Choroid plexus epithelial cell (primary cell): Measurements from ENCODE around the gene SIX2.

ENCODE experiments used
- DNase-seq: peaks from one replicate; pipeline ENCODE4 v3.0.0-alpha.2; 2010; ENCODE audit warnings: low read depth
- H3K4me3 ChIP-seq: 2 replicates; pipeline ENCODE4 v1.5.1; 2011; ENCODE audit warnings: low read depth, mild to moderate bottlenecking, control low read depth, low read length, moderate library complexity
- TF ChIP-seq, protein P1 (sequence below): conservative IDR thresholded peaks from 2 replicates; pipeline ENCODE4 v1.5.1; 2011; ENCODE audit warnings: low read depth, mild to moderate bottlenecking, control low read depth, inconsistent platforms, low read length, moderate library complexity

Gene SIX2

DNA sequence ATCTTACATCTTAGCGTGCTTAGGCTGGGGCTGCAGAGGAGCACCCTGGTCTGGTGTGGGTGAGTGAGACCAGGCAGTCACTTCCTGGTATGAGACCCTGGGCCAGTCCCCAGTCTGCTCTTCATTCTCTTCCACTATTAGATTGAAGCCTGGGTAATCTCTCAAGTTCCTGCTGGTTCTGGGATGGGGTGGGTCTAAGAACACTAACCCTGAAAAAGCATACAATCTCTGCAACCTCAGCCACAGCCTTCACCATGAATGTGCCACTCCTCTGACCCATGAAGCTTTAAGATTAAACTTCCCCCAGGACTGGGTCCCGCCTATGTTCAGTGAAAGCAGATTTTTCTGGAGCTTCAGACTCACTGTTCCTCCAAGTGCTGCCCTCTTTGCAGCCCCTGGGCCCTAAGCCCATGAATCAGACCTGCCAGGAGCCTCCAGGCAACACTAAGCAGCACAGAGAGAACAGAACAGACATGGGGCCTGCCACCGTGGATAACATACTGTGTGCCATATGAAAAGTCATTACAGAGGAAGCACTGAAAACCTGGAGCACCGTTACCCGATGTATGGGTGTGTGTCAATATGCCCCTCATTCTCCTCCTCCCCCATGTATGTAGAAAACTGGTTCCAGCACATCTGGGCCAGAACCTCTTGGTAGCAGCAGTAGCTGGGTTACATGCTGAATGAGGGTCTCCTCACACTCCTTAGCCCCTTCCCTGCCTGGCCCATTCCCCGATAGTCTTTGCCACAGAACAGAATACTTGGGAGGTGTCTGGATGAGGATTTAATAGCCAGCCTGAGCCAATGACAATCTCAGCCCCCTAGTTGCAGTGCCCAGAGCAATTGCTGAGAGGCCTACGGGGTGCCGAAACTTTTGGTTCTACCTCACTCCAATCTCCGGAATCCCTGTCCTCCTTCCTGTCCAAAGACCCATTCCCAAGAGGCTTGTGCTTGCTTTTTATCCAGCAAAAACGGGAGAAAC, 2.7 kb upstream of the SIX2 start:
- no peak overlapping the region for H3K4me3 ChIP-seq
- TF ChIP-seq, protein P1, sequence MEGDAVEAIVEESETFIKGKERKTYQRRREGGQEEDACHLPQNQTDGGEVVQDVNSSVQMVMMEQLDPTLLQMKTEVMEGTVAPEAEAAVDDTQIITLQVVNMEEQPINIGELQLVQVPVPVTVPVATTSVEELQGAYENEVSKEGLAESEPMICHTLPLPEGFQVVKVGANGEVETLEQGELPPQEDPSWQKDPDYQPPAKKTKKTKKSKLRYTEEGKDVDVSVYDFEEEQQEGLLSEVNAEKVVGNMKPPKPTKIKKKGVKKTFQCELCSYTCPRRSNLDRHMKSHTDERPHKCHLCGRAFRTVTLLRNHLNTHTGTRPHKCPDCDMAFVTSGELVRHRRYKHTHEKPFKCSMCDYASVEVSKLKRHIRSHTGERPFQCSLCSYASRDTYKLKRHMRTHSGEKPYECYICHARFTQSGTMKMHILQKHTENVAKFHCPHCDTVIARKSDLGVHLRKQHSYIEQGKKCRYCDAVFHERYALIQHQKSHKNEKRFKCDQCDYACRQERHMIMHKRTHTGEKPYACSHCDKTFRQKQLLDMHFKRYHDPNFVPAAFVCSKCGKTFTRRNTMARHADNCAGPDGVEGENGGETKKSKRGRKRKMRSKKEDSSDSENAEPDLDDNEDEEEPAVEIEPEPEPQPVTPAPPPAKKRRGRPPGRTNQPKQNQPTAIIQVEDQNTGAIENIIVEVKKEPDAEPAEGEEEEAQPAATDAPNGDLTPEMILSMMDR: no peak
- peak; percentile 31 for DNase-seq

DNA sequence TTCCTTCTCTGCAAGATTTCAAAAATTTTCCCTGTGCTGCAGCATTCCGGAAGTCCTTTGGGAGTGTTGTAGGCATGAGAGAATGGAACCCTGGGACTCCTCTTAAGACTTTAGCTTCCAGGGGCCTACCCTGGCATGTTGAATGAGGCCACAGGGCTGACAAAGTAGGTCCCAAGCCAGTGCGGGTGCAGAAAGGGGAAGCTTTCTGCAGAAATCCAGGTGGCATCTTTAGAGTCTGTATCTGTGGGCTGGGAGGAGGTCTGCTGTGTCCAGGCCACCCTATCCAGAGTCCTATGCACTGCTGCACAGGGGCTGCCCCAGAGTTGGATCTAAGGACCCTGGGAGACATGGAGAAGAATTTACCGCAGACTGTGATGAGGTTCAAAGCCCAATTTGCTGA, 1.9 kb upstream of the SIX2 start:
- no peak overlapping the region for H3K4me3 ChIP-seq
- TF ChIP-seq, protein P1: no peak
- no peak for DNase-seq

DNA sequence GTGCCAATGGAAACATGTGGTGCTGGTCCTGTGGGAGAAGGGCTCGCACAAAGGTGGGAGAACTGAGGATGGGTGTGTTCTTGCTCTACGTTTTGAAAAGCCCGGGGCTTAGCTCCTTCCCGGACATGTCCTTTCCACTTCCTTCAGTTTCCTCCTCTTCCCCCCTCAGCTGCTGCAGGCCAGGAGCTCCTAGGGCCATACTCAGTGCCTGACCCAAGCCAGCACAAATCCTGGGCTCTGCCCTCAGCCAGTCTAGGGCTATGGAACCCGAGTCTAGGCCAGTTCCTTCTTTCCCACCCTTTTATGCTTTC, 1.4 kb upstream of the SIX2 start:
- TF ChIP-seq, protein P1: no peak

DNA sequence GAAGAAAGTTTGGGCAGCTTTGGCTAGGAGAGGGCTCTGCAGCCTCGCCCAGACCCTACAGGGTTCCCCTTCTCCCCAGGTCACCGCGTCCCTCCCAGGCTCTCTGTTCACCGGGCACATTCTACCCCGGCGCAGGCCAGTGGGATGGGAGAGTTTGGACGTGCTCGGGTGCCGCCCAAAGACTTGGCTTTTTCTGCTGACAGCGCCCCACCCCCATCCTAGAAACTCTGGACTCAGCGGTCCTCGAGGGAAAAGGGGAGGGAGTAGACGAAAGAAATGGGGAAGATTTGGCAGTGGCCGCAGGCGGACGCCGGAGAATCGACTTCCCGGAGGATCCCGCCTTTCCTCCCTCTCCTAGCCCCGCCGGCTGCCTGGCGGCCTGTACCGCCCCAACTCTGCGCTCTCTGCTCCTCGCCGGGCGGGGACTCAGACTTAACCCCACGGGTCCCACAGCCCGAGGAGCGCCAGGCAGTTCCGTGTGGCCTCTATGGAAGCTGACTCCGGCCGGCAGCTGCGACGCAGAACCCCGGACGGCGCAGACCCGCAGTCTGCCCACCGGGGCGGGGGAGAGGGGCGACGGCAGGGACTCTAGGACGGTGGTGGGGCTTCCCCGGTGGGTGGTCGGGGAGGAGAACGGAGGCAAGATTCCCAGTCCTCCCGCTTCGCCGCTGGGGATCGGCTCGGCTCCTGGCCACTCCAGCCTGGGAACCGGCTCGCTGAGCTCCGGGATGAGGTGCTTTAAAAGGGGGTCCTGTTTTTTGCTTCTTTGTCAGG, 863 bp upstream of the SIX2 start:
- DNase-seq: peak; percentile 82

More for the DNA sequence above, 1.4 kb upstream of the SIX2 start:
- DNase-seq: no peak
- H3K4me3 ChIP-seq: peak overlapping the region; percentile 70

DNA sequence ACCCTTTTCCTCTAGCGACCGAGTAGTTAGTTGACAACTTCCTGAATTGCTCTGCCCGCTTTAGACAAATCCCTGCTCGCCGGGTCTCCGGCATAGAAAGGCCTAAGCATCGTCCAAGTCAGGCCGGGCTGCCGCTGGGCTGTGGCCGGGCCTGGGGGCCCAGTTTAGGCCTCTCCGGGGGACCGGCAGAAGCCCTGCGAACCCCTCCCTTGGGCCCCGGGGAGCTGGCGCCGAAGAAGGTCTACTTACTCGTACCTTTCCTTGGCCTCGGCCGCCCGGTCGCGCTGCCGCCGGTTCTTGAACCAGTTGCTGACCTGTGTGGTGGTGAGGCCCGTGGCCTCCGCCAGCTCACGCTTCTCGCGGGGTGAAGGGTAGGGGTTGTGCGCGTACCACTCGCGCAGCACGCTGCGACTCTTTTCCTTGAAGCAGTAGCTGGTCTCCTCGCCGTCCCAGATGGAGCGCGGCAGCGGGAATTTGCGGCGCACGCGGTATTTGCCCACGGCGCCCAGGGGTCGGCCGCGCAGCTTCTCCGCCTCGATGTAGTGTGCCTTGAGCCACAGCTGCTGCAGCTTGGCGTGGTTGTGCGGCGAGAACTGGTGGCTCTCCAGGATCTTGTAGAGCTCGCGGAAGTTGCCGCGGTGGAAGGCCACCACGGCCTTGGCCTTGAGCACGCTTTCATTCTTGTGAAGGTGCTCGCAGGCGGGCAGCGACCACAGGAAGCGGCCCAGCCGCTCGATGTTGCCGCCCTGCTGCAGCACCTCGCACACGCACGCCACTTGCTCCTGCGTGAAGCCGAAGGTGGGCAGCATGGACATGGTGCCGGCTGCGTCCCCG, 739 bp downstream of the SIX2 start:
- TF ChIP-seq, protein P1: peak; percentile 8
- DNase-seq: peak; percentile 39
- H3K4me3 ChIP-seq: peak overlapping the region; percentile 67

More for the DNA sequence above, 863 bp upstream of the SIX2 start:
- H3K4me3 ChIP-seq: peak overlapping the region; percentile 70
- TF ChIP-seq, protein P1: no peak

DNA sequence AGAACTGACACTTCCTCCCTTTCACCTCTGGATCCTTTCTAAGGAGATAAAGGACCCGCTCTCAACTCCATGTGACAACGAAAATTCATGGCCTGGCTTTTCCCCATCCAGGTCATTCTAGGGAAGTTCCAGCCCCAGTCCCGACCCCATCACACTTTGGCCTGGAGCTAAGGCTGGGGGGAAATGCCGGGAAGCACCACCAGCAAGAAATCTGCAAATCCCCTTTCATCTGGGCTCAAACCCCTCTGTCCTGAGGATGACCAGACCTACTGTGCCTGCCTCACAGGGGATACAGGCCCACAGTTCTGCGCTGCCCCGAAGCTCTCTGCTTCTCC, 1.3 kb downstream of the SIX2 start:
- H3K4me3 ChIP-seq: peak overlapping the region; percentile 67
- TF ChIP-seq, protein P1: no peak
- no peak for DNase-seq
